Measurements from ENCODE around the gene PRPF6. TPM values are rescaled to one million over a fixed set of nuclear protein-coding genes. Genes with fewer than 3 reads are reported as not detected.
"Not testable (repeated sequence)": the region's sequence is repeated elsewhere in the genome, so short reads cannot be mapped to it uniquely, and the experiment has no call there.

The PRPF6 gene
- total RNA-seq, 1 donor from 2014 or later = 57.2 TPM

GRCh38 chr20:63968928-63969760 is 11.8 kb upstream of the PRPF6 start:
- Histone ChIP-seq H3K4me3 (peak overlapping the region; percentile 65), H3K36me3 (peaks cover 30% of the 10 kb centered on the region), H3K9me3 (no peaks in the 10 kb centered on the region), H3K4me1 (peaks cover 31% of the 10 kb centered on the region), H3K27me3 (ENCODE audit: low read depth) (no peaks in the 10 kb centered on the region), H3K27ac (peak overlapping the region; percentile 71)
- ATAC-seq (peak in 1 of 2 donors; percentile 4), DNase-seq (no peak)
- intact Hi-C loops (cut with DNase I) = no loop called here
- TF ChIP-seq CTCF (IDR thresholded peaks at IDR 0.05) = no peak

GRCh38 chr20:63969838-63970713 is 10.9 kb upstream of the PRPF6 start, which contains the start of gene ZNF512B:
ZNF512B (minus strand) TSS chr20:63969930; CDS start chr20:63967950, 1,980 bp downstream.
- peak; percentile 55 to 67 for ATAC-seq
- H3K36me3 ChIP-seq = peaks cover 26% of the 10 kb centered on the region
- TF ChIP-seq CTCF (IDR thresholded peaks at IDR 0.05) = no peak
- H3K27me3 ChIP-seq (ENCODE audit: low read depth) = no peaks in the 10 kb centered on the region
- peak within 1 kb of the TSS; percentile 65 for H3K4me3 ChIP-seq
- no peak for DNase-seq
- peak within 1 kb of the TSS; percentile 71 for H3K27ac ChIP-seq
- H3K4me1 ChIP-seq = peaks cover 33% of the 10 kb centered on the region
- intact Hi-C loops (cut with DNase I) = no loop called here
- no peaks in the 10 kb centered on the region for H3K9me3 ChIP-seq

GRCh38 chr20:63970714-63971431 is 10.1 kb upstream of the PRPF6 start:
- peaks cover 26% of the 10 kb centered on the region for H3K36me3 ChIP-seq
- DNase-seq (no peak), ATAC-seq (no peak)
- intact Hi-C loops (cut with DNase I) = no loop called here
- no peak for TF ChIP-seq CTCF (IDR thresholded peaks at IDR 0.05)
- peaks cover 33% of the 10 kb centered on the region for H3K4me1 ChIP-seq
- H3K4me3 ChIP-seq = no peak overlapping the region
- H3K9me3 ChIP-seq = no peaks in the 10 kb centered on the region
- no peaks in the 10 kb centered on the region for H3K27me3 ChIP-seq (ENCODE audit: low read depth)
- H3K27ac ChIP-seq = no peak overlapping the region

GRCh38 chr20:63971960-63972311 is 9.0 kb upstream of the PRPF6 start:
- H3K27ac ChIP-seq; H3K4me3 ChIP-seq; DNase-seq; intact Hi-C loops (cut with DNase I); H3K27me3 ChIP-seq (ENCODE audit: low read depth); H3K9me3 ChIP-seq; ATAC-seq: not testable (repeated sequence)
- Histone ChIP-seq H3K4me1 (peaks cover 33% of the 10 kb centered on the region), H3K36me3 (peaks cover 15% of the 10 kb centered on the region)

DNA sequence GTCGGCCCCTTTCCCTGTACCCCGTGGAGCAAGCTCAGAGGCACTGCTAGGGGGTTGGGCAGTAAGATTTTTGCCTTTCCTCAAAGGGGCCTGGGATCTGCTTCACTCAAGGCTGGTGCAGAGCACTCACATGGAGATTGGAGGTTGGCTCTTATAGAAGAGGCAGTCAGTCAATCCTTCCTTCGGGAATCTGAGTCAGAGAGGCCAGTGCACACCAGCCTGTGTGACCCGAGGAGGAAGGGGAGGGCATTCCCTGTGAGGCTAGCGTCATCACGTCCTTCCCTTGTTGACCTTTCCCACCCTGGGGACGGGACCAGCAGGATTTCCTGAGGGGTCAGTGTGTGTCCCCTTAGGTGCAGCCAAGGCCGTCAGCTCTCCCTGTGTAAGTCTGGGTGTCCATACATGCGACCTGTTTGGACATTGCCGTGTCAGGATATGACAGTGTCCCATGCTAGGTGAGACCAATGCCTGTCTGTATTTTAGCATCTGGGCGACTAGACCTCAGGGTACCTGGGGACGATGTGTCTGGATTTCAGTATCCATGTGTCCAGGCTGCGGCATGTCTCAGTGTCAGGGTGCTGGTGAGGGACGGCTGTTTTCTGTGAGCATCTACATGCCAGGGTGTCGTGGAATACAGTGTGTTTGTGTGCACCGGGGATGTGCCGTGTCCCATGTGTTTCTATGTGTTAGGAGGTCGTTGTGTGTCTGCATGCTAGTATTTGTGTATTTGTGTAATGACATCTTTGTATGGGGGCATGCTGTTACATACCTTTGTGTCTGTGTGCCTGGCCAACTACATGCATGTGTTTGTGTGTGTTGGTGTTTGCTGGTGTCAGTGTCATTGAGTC is 8.4 kb upstream of the PRPF6 start:
- ATAC-seq (no peak), DNase-seq (no peak)
- Histone ChIP-seq H3K4me1 (peaks cover 33% of the 10 kb centered on the region), H3K36me3 (peaks cover 9% of the 10 kb centered on the region), H3K4me3 (no peak overlapping the region), H3K27ac (no peak overlapping the region), H3K27me3 (ENCODE audit: low read depth) (no peaks in the 10 kb centered on the region), H3K9me3 (no peaks in the 10 kb centered on the region)
- intact Hi-C loops (cut with DNase I) = no loop called here
- TF ChIP-seq CTCF (IDR thresholded peaks at IDR 0.05) = no peak

All from lower lobe of right lung (tissue), 2 donors.